Measurements from ENCODE around the gene DOCK11. TPM values are rescaled to one million over a fixed set of nuclear protein-coding genes. Genes with fewer than 3 reads are reported as not detected.

The DOCK11 gene
- total and polyA plus RNA-seq, 7 experiments from 2014 or later, result 24.2 to 115 (median 78.5) TPM

DNA sequence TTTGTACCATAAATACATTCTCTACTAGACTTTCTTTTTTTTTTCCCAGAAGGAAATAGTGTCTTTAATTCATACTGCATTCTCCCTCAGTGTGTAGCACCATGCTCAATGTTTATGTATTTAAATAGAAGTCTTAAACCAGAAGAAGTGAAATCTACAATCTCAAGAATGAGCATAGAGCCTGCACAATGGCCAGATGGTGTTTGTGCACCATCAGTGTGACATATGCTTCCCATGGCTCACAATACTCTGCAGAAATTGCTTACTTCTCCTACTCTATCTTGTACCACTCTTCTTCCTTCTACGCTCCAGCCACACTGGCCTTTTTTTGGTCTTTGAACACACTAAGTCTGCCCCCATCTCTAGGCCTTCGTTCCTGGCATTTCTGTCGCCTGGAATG is 2.6 kb upstream of the DOCK11 start:
- ChIA-PET CTCF (no interaction called here), POLR2A (interaction anchor here (1.4 kb wide), 1 partner anchor 45 kb away, joined by 3 read pairs; no protein-coding TSS in a partner anchor)
- intact Hi-C loops (cut with micrococcal nuclease), result no loop called here
- Mint-ChIP-seq H3K4me3 (no peak overlapping the region), H3K9me3 (no peaks in the 10 kb centered on the region), H3K4me1 (peaks cover 6 to 17% (median 13%) of the 10 kb centered on the region in 7 donors), H3K36me3 (peaks cover 0 to 15% (median 0%) of the 10 kb centered on the region in 5 donors), H3K27me3 (no peaks in the 10 kb centered on the region), H3K27ac (peak overlapping the region in 8 of 9 donors; percentile 1 to 75 (median 33))
- DNase-seq, result no peak
- H3K4me1 ChIP-seq (ENCODE audit: control insufficient read depth in 2 of 2, insufficient read depth in 2 of 2, low read length in 2 of 2), result peaks cover 4 to 6% of the 10 kb centered on the region in 2 donors
- ATAC-seq, result no peak
- H3K36me3 ChIP-seq (ENCODE audit: control insufficient read depth in 2 of 3, insufficient read depth in 3 of 3, low read length in 3 of 3), result no peaks in the 10 kb centered on the region
- H3K27me3 ChIP-seq (ENCODE audit: control insufficient read depth in 2 of 2, insufficient read depth in 2 of 2, low read length in 2 of 2), result no peaks in the 10 kb centered on the region
- no peak overlapping the region for H3K4me3 ChIP-seq (ENCODE audit: low read length)
- no peak overlapping the region for H3K27ac ChIP-seq (ENCODE audit: low read depth, low read length)
- H3K9me3 ChIP-seq (ENCODE audit: control insufficient read depth in 2 of 3, low read length in 3 of 3), result no peaks in the 10 kb centered on the region

DNA sequence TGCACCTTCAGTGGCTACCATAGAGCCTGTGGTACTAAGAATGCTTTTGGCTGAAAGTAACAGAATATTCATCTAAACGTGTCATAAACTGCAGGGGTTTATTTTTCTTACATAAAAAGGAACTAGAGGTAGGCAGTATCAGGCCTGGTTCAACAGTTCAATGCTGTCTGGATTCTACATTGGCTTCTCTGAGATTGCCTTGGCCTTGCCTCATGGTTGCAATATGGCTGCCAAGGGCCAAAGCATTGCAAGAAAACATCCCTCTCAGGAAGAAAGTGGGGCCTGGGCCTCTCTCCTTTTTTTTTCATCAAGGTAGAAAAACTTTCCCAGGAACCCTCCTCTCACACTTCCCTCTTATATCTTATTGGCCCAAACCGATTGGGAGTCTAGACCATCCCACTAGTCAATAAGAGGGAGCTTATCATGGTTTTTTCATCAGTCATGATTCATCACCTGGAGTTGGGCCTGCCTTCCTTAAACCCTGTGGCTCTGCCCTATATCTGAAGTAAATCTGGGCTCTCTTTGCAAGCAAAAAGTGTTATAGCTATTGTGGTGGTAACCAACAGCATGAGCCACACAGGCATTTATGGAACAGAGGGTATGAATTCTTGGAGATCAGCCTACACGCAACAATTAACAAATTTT is 1.8 kb upstream of the DOCK11 start:
- ATAC-seq (no peak), DNase-seq (no peak)
- H3K27me3 ChIP-seq (ENCODE audit: control insufficient read depth in 2 of 2, insufficient read depth in 2 of 2, low read length in 2 of 2), result no peaks in the 10 kb centered on the region
- Mint-ChIP-seq H3K9me3 (no peaks in the 10 kb centered on the region), H3K4me3 (no peak overlapping the region), H3K4me1 (peaks cover 9 to 22% (median 16%) of the 10 kb centered on the region in 7 donors), H3K36me3 (peaks cover 0 to 15% (median 0%) of the 10 kb centered on the region in 5 donors), H3K27ac (peak overlapping the region in 8 of 9 donors; percentile 5 to 88 (median 72)), H3K27me3 (no peaks in the 10 kb centered on the region)
- H3K27ac ChIP-seq (ENCODE audit: low read depth, low read length), result no peak overlapping the region
- H3K4me1 ChIP-seq (ENCODE audit: control insufficient read depth in 2 of 2, insufficient read depth in 2 of 2, low read length in 2 of 2), result peaks cover 6 to 12% of the 10 kb centered on the region in 2 donors
- intact Hi-C loops (cut with micrococcal nuclease), result no loop called here
- ChIA-PET POLR2A (interaction anchor here (1.4 to 8.4 kb wide), 2 partner anchors 38 to 44 kb away, joined by 3 to 167 read pairs; no protein-coding TSS in a partner anchor), CTCF (interaction anchor here (0.8 kb wide), 1 partner anchor 34 kb away, joined by 3 read pairs; no protein-coding TSS in a partner anchor)
- H3K4me3 ChIP-seq (ENCODE audit: low read length), result no peak overlapping the region
- no peaks in the 10 kb centered on the region for H3K9me3 ChIP-seq (ENCODE audit: control insufficient read depth in 2 of 3, low read length in 3 of 3)
- no peaks in the 10 kb centered on the region for H3K36me3 ChIP-seq (ENCODE audit: control insufficient read depth in 2 of 3, insufficient read depth in 3 of 3, low read length in 3 of 3)

DNA sequence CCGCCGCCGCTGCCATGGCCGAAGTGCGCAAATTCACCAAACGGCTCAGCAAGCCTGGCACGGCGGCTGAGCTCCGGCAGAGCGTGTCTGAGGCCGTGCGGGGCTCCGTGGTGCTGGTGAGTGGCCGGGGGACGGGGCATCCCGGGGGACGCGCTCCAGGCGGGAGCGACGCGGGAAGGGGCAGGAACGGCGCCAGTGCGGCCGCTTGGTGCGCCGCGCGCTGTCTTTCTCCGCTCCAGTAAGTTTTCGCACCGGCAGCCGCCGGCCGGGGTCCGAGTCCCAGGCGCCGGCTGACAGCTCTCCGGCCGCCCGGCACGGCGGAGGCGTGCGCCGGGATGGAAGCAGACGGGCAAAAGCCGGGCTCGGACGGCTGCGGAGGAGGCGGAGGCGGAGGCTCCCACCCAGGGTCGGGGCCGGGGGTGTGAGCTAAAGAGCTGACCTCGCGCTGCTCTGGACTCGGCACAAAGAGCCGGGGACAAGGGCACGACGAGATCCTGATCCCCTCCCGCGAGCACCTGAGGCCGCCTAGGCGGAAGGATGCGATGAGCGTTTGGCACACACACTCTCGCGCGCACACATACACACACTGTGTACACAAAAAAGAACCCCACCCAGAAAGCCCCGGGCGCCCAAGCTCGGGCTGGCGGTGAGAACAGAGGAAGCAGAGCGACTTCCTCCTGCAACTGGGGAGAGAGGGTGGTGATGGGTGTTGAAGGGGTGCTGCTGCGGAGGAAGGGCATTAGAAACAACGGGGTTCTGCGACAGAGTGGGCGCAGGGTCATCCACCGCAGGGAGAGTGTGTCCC is 545 bp downstream of the DOCK11 start:
- Histone ChIP-seq H3K4me3 (ENCODE audit: low read length) (peak overlapping the region; percentile 90), H3K9me3 (ENCODE audit: control insufficient read depth in 2 of 3, low read length in 3 of 3) (no peaks in the 10 kb centered on the region), H3K27ac (ENCODE audit: low read depth, low read length) (peak overlapping the region; percentile 87), H3K36me3 (ENCODE audit: control insufficient read depth in 2 of 3, insufficient read depth in 3 of 3, low read length in 3 of 3) (peaks cover 0 to 4% (median 0%) of the 10 kb centered on the region in 3 experiments), H3K4me1 (ENCODE audit: control insufficient read depth in 2 of 2, insufficient read depth in 2 of 2, low read length in 2 of 2) (peaks cover 15 to 25% of the 10 kb centered on the region in 2 donors), H3K27me3 (ENCODE audit: control insufficient read depth in 2 of 2, insufficient read depth in 2 of 2, low read length in 2 of 2) (no peaks in the 10 kb centered on the region)
- peaks cover 0 to 19% (median 5%) of the 10 kb centered on the region in 5 donors for H3K36me3 Mint-ChIP-seq
- POLR2A ChIA-PET, result interaction anchor here (0.6 to 8.4 kb wide), 13 partner anchors 10 to 1374 kb away, joined by 3 to 167 read pairs (median 12); partner anchors contain the start of gene WDR44
- intact Hi-C loops (cut with micrococcal nuclease), result loop anchor here (1.0 to 5.0 kb wide), 8 partner anchors 32 to 1261 kb away; partner anchors contain the start of genes SOWAHD (in 1 of the 2) and WDR44 (in 1 of the 2)
- peaks cover 13 to 29% (median 24%) of the 10 kb centered on the region in 7 donors for H3K4me1 Mint-ChIP-seq
- H3K9me3 Mint-ChIP-seq, result no peaks in the 10 kb centered on the region
- no peaks in the 10 kb centered on the region for H3K27me3 Mint-ChIP-seq
- H3K27ac Mint-ChIP-seq, result peak overlapping the region; percentile 90 to 99 (median 97)
- CTCF ChIA-PET, result interaction anchor here (0.5 to 0.8 kb wide), 3 partner anchors 38 to 489 kb away, joined by 3 to 6 read pairs (median 4); no protein-coding TSS in a partner anchor
- DNase-seq (peak; percentile 49 to 86 (median 80)), ATAC-seq (peak; percentile 78)
- H3K4me3 Mint-ChIP-seq, result peak overlapping the region; percentile 89 to 100 (median 98)

DNA sequence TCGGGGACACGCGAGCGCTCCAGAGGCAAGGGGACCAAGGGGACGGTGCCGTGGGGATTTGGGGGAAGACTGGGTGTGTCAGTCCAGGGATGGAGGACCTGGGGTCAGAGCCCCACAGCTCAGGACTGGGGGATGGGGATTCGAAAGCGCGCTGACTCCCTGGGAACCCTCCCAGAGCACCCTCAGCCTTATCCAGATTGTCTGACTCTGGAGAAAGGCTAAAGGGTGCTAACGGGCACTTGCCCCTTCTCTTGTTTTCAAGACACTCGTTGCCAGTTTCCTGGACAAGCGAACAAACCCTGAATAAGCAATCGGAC is 1.1 kb downstream of the DOCK11 start:
- Mint-ChIP-seq H3K4me3 (peak overlapping the region; percentile 89 to 100 (median 98)), H3K36me3 (peaks cover 0 to 19% (median 5%) of the 10 kb centered on the region in 5 donors), H3K9me3 (no peaks in the 10 kb centered on the region), H3K27ac (peak overlapping the region; percentile 90 to 99 (median 97)), H3K4me1 (peaks cover 13 to 32% (median 27%) of the 10 kb centered on the region in 7 donors), H3K27me3 (no peaks in the 10 kb centered on the region)
- DNase-seq (no peak), ATAC-seq (peak; percentile 1)
- ChIA-PET CTCF (interaction anchor here (0.6 to 0.8 kb wide), 2 partner anchors 38 to 71 kb away, joined by 3 to 4 read pairs; no protein-coding TSS in a partner anchor), POLR2A (interaction anchor here (0.8 to 8.4 kb wide), 10 partner anchors 9 to 1374 kb away, joined by 3 to 167 read pairs (median 12); partner anchors contain the start of gene WDR44)
- Histone ChIP-seq H3K27ac (ENCODE audit: low read depth, low read length) (peak overlapping the region; percentile 87), H3K9me3 (ENCODE audit: control insufficient read depth in 2 of 3, low read length in 3 of 3) (no peaks in the 10 kb centered on the region), H3K27me3 (ENCODE audit: control insufficient read depth in 2 of 2, insufficient read depth in 2 of 2, low read length in 2 of 2) (no peaks in the 10 kb centered on the region), H3K36me3 (ENCODE audit: control insufficient read depth in 2 of 3, insufficient read depth in 3 of 3, low read length in 3 of 3) (peaks cover 0 to 4% (median 0%) of the 10 kb centered on the region in 3 experiments), H3K4me1 (ENCODE audit: control insufficient read depth in 2 of 2, insufficient read depth in 2 of 2, low read length in 2 of 2) (peaks cover 15 to 31% of the 10 kb centered on the region in 2 donors), H3K4me3 (ENCODE audit: low read length) (peak overlapping the region; percentile 90)
- intact Hi-C loops (cut with micrococcal nuclease), result loop anchor here (1.0 to 5.0 kb wide), 7 partner anchors 32 to 1261 kb away; partner anchors contain the start of gene SOWAHD (in 1 of the 2)

DNA sequence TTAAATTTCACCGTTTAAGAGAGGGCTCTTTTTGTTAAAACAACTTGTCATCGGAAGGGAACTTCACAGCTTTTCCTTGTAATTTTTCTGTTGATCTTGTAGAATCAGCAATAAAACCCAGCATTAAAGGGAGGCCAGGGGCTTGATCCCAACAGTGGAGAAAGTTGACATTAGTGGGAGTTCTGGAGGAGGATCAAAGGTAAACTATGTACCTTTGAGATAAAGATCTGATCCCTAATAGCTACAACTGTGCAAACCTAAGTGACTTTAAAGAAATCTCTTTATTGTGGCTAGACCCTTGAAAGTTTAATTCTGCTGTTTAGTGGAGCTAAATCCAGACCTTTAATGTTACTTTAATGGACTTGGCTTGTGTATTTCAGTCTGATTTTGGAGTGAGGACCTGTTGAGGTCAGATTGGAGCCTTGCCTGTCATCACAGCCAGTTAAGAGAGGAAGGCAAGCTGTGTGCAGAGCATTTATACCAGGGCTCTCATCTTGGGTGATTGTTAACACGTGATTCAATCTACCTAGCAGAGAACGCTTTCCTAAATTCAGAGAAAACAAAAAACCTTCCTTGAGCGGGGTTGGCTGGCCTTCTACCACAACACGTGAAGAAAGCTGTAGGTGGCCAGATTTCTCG is 1.7 kb downstream of the DOCK11 start:
- Mint-ChIP-seq H3K36me3 (peaks cover 0 to 20% (median 5%) of the 10 kb centered on the region in 5 donors), H3K4me1 (peaks cover 18 to 38% (median 32%) of the 10 kb centered on the region in 7 donors), H3K27ac (peak overlapping the region; percentile 90 to 99 (median 97)), H3K27me3 (no peaks in the 10 kb centered on the region), H3K4me3 (peak overlapping the region; percentile 89 to 100 (median 98)), H3K9me3 (no peaks in the 10 kb centered on the region)
- DNase-seq (peak in 7 of 9 donors; percentile 37 to 59 (median 45)), ATAC-seq (peak; percentile 25)
- Histone ChIP-seq H3K4me1 (ENCODE audit: control insufficient read depth in 2 of 2, insufficient read depth in 2 of 2, low read length in 2 of 2) (peaks cover 15 to 37% of the 10 kb centered on the region in 2 donors), H3K36me3 (ENCODE audit: control insufficient read depth in 2 of 3, insufficient read depth in 3 of 3, low read length in 3 of 3) (peaks cover 0 to 4% (median 0%) of the 10 kb centered on the region in 3 experiments), H3K27me3 (ENCODE audit: control insufficient read depth in 2 of 2, insufficient read depth in 2 of 2, low read length in 2 of 2) (no peaks in the 10 kb centered on the region), H3K4me3 (ENCODE audit: low read length) (peak overlapping the region; percentile 90), H3K9me3 (ENCODE audit: control insufficient read depth in 2 of 3, low read length in 3 of 3) (no peaks in the 10 kb centered on the region), H3K27ac (ENCODE audit: low read depth, low read length) (peak overlapping the region; percentile 87)
- intact Hi-C loops (cut with micrococcal nuclease), result loop anchor here (1.0 to 5.0 kb wide), 5 partner anchors 39 to 1260 kb away; partner anchors contain the start of gene SOWAHD (in 1 of the 2)
- POLR2A ChIA-PET, result interaction anchor here (0.8 to 8.4 kb wide), 10 partner anchors 8 to 1373 kb away, joined by 3 to 167 read pairs (median 12); partner anchors contain the start of gene WDR44
- CTCF ChIA-PET, result interaction anchor here (0.6 to 1.1 kb wide), 4 partner anchors 21 to 103 kb away, joined by 3 to 4 read pairs (median 3); no protein-coding TSS in a partner anchor
